LNCaP clone FGC (cell line): ENCODE results near the gene GTSF1L.

ENCODE experiments used
- DNase-seq: peaks from one replicate; pipeline ENCODE4 v3.0.0-alpha.2; 2011; ENCODE audit warnings: low read depth
- H3K4me3 ChIP-seq: 2 replicates; pipeline ENCODE4 v1.5.1; 2011; ENCODE audit warnings: mild to moderate bottlenecking, low read depth, low read length, control low read depth
- TF ChIP-seq, protein P1 (sequence below): IDR thresholded peaks from 2 replicates; pipeline ENCODE4 v1.5.1; 2012; ENCODE audit warnings: mild to moderate bottlenecking; ENCODE audit not compliant: control insufficient read depth, insufficient read depth; ENCODE audit errors: extremely low read depth

Gene GTSF1L

DNA sequence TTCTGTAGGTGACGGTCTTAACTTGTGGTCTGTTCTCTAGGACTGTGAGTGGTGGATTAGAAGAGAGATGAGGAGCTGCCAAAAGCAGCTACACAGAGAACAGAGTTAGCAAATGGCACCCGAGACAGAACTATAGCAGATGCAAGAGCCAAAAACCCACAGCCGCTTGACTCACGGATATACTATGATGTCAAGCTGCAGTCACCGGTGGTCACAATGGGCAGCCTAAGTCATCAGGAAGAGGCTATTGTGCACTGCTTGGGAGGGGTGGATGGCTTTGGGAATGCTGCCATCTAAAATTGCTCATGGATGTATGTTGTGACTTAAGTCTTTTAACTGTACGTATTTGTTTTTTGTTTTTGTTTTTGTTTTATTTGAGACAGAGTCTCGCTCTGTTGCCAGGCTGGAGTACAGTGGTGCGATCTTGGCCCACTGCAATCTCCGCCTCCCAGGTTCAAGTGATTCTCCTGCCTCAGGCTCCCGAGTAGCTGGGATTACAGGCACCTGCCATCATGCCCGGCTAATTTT lies at the start of gene GTSF1L:
TSS of gene GTSF1L (minus strand) at position 192 of the 528 bp plus-strand sequence. CDS start 308 bp downstream, outside the sequence.
- TF ChIP-seq, protein P1, sequence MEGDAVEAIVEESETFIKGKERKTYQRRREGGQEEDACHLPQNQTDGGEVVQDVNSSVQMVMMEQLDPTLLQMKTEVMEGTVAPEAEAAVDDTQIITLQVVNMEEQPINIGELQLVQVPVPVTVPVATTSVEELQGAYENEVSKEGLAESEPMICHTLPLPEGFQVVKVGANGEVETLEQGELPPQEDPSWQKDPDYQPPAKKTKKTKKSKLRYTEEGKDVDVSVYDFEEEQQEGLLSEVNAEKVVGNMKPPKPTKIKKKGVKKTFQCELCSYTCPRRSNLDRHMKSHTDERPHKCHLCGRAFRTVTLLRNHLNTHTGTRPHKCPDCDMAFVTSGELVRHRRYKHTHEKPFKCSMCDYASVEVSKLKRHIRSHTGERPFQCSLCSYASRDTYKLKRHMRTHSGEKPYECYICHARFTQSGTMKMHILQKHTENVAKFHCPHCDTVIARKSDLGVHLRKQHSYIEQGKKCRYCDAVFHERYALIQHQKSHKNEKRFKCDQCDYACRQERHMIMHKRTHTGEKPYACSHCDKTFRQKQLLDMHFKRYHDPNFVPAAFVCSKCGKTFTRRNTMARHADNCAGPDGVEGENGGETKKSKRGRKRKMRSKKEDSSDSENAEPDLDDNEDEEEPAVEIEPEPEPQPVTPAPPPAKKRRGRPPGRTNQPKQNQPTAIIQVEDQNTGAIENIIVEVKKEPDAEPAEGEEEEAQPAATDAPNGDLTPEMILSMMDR: no peak
- DNase-seq: no peak
- no peak within 1 kb of the TSS for H3K4me3 ChIP-seq

DNA sequence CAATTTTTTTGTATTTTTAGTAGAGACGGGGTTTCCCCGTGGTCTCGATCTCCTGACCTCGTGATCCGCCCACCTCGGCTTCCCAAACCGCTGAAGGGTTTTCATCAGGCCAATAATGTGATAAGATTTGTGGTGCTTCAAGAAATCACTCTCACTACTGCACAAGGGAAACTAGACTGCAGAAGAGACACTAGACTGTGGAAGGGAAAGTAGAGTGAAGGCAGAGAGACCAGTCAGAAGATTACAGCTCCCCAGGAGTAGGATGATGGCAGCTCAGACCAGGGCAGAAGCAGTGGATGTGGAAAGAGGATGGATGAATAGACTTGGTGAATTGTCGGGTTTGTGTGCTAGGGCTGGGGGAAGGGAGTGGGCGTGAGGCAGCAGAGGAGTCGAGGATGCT lies 48.0 kb upstream of the GTSF1L start:
- TF ChIP-seq, protein P1: no peak
- no peak for DNase-seq
- no peak overlapping the region for H3K4me3 ChIP-seq

DNA sequence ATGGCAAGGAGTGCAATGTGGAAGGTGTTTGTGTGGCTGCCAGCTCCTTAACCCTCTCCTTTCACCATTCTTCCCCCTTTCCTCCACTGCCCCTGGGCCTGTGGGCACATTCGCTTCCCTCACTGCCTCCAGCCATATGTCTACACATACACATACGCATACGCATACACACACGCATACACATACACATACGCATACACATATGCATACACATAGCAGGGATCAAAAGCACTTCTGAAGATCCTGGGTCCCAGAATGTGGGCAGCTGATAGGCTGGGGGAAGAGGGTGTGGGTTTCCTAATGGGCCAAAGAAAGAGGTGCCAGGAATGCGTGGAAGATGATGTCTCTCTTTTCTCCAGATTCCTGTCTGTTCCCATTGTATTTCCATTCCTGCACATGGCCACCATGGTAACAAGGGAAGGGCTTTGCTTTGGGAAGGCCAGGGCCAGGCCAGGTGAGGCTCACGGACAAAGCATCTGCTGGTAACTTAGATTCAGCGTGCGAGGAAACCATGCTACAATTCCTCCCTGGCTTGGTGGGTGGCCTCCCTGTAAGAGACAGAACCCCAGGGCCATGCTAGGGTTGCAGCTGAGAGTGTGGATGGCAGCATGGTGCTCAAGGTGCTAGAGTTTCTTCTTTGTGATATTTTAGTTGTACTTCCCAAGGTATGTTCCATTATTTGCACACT lies 44.8 kb upstream of the GTSF1L start:
- TF ChIP-seq, protein P1: no peak

DNA sequence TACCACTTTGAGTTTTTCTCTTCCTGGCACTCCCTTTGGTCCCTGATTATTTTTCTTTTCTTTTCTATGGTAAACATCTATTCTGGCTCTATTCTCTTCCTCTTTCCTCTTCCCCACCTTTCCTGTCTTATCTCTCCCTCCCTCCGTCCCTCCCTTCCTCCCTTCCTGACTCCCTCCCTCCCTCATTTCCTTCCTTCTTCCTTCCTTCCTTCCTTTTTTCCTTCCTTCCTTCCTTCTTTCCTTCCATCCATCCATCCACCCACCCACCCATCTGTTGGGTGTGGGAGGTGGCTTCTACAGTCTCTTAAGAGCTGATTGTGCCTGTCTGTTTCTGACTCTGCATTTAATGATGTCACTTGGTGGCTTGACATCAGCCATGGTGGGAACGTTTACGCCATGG lies 43.5 kb upstream of the GTSF1L start:
- no peak for DNase-seq
- H3K4me3 ChIP-seq: no peak overlapping the region
- TF ChIP-seq, protein P1: no peak

More for the DNA sequence above, 44.8 kb upstream of the GTSF1L start:
- DNase-seq: no peak
- no peak overlapping the region for H3K4me3 ChIP-seq

DNA sequence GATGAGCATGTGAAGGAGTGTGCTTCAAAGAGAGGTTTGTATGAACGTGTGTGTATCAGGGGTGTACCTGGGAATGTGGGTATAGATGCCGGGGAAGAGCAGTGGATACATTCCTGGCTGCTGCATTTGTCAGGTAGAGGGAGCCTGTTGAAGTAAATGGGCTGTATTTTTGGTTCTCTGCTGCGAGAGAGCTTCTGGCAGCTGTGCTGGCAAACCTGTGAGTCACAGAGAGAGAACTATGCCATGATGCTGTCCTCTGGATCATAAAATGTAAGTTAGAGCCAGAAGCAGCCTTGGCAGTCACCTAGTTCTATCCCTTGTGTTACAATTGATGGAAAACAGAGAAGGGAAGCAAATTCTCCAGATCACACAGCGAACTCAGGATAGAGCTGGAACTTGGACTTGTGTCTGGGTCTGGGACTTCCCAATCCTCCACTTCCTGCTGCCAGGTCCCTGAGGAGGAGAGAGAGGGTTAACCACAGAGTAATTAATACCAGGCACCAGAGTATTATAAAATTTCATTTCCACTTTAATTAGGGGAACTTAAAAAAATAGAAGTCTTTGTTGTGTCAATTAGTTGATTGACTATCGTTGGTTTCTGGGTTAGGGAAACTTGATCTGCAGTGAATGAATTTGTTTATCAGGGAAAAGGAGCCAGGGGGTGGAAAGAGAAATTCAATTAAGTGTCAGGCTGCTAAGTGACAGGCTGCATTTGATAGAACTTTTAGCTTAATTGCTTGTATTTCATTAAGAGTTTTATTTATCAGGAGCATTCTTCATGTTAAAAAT lies 41.1 kb upstream of the GTSF1L start:
- no peak for DNase-seq
- TF ChIP-seq, protein P1: no peak; the same call in 1 of the 2 replicates
- H3K4me3 ChIP-seq: no peak overlapping the region

DNA sequence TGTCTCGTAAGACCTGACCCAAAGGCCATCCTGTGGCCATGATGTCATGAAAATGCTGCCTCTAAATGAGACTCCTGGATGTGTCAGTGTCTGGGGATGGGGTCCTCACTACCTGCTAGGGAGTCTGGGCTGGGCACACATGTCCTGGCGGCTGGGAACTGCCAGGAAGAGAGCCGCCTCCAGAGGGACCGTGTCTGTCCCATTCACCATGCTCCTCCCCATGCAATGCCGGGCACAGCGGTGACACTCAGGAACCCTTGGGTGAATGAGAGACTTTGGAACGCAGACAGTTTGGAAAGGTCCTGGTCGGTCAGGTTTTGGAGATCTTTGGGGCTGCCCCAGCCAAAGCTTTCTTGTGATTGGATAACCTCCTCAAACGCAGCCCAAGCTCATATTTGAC lies 40.1 kb upstream of the GTSF1L start:
- DNase-seq: no peak
- no peak overlapping the region for H3K4me3 ChIP-seq
- TF ChIP-seq, protein P1: no peak
